H9 (cell line): ENCODE results near the gene OPTC. TPM values are rescaled to one million over a fixed set of nuclear protein-coding genes. Genes with fewer than 3 reads are reported as not detected.

Experiments used
- DNase-seq: peaks from one replicate; pipeline ENCODE4 v3.0.0-alpha.2; 2017
- H2AFZ ChIP-seq: one replicate; pipeline ENCODE4 v1.6.1; 2013; ENCODE audit warnings: mild to moderate bottlenecking, low read length, control low read depth, moderate library complexity
- H2AK5ac ChIP-seq: 2 replicates; pipeline ENCODE4 v1.6.1; 2013; ENCODE audit warnings: low read length, control low read depth, mixed read lengths; ENCODE audit not compliant: insufficient read length
- H2BK120ac ChIP-seq: one replicate; pipeline ENCODE4 v1.6.1; 2013; ENCODE audit warnings: low read depth, mild to moderate bottlenecking, low read length, control low read depth, inconsistent platforms; ENCODE audit not compliant: poor library complexity, severe bottlenecking
- H2BK12ac ChIP-seq: 2 replicates; pipeline ENCODE4 v1.6.1; 2013; ENCODE audit warnings: low read length, control low read depth, mixed read lengths, low read depth; ENCODE audit not compliant: insufficient read length
- H2BK15ac ChIP-seq: 2 replicates; pipeline ENCODE4 v1.6.1; 2013; ENCODE audit warnings: low read depth, low read length, control low read depth
- H2BK20ac ChIP-seq: one replicate; pipeline ENCODE4 v1.6.1; 2013; ENCODE audit warnings: low read depth, mild to moderate bottlenecking, low read length, control low read depth, inconsistent platforms; ENCODE audit not compliant: poor library complexity, severe bottlenecking
- H2BK5ac ChIP-seq: 2 replicates; pipeline ENCODE4 v1.6.1; 2013; ENCODE audit warnings: low read length, control low read depth, mixed read lengths; ENCODE audit not compliant: insufficient read length
- H3K14ac ChIP-seq: 2 replicates; pipeline ENCODE4 v1.6.1; 2013; ENCODE audit warnings: low read length, control low read depth; ENCODE audit not compliant: insufficient read depth
- H3K18ac ChIP-seq: 2 replicates; pipeline ENCODE4 v1.6.1; 2013; ENCODE audit warnings: low read depth, mild to moderate bottlenecking, mixed read lengths, low read length, control low read depth; ENCODE audit not compliant: insufficient read length
- H3K23ac ChIP-seq: 2 replicates; pipeline ENCODE4 v1.6.1; 2013; ENCODE audit warnings: low read length, control low read depth, mixed read lengths, low read depth; ENCODE audit not compliant: insufficient read length
- H3K23me2 ChIP-seq: 2 replicates; pipeline ENCODE4 v1.6.1; 2013; ENCODE audit warnings: low read depth, mild to moderate bottlenecking, mixed read lengths, low read length, control low read depth; ENCODE audit not compliant: insufficient read length, poor library complexity, severe bottlenecking
- H3K27ac ChIP-seq: 2 replicates; pipeline ENCODE4 v1.5.1; 2013; ENCODE audit warnings: low read length, control low read depth, mixed read lengths, low read depth; ENCODE audit not compliant: insufficient read length
- H3K27me3 ChIP-seq: 2 replicates; pipeline ENCODE4 v1.6.1; 2013; ENCODE audit warnings: low read length, control low read depth, inconsistent platforms; ENCODE audit not compliant: insufficient read depth
- H3K4ac ChIP-seq: 2 replicates; pipeline ENCODE4 v1.6.1; 2013; ENCODE audit warnings: low read depth, mild to moderate bottlenecking, control low read depth, inconsistent platforms, low read length, moderate library complexity
- H3K4me1 ChIP-seq: 2 replicates; pipeline ENCODE4 v1.6.1; 2013; ENCODE audit warnings: low read length, control low read depth, inconsistent platforms; ENCODE audit not compliant: insufficient read depth
- H3K4me2 ChIP-seq: 2 replicates; pipeline ENCODE4 v1.6.1; 2013; ENCODE audit warnings: low read length, control low read depth, mixed read lengths; ENCODE audit not compliant: insufficient read length, insufficient read depth
- H3K56ac ChIP-seq: 2 replicates; pipeline ENCODE4 v1.6.1; 2013; ENCODE audit warnings: low read depth, mild to moderate bottlenecking, mixed read lengths, low read length, control low read depth; ENCODE audit not compliant: insufficient read length
- H3K79me1 ChIP-seq: 2 replicates; pipeline ENCODE4 v1.6.1; 2013; ENCODE audit warnings: low read depth, mild to moderate bottlenecking, moderate library complexity, low read length, control low read depth, inconsistent platforms; ENCODE audit not compliant: insufficient read depth, poor library complexity, severe bottlenecking
- H3K79me2 ChIP-seq: 2 replicates; pipeline ENCODE4 v1.6.1; 2013; ENCODE audit warnings: low read length, control low read depth, inconsistent platforms; ENCODE audit not compliant: insufficient read depth
- H3K9ac ChIP-seq: 2 replicates; pipeline ENCODE4 v1.6.1; 2013; ENCODE audit warnings: low read length, control low read depth, mixed read lengths; ENCODE audit not compliant: insufficient read length; ENCODE audit errors: extremely low read depth
- H3K9me3 ChIP-seq: one replicate; pipeline ENCODE4 v1.6.1; 2013; ENCODE audit warnings: low read depth, low read length, inconsistent platforms; ENCODE audit not compliant: control insufficient read depth
- H3T11ph ChIP-seq: one replicate; pipeline ENCODE4 v1.6.1; 2013; ENCODE audit warnings: mild to moderate bottlenecking, low read length, control low read depth, inconsistent platforms
- H4K20me1 ChIP-seq: one replicate; pipeline ENCODE4 v1.6.1; 2013; ENCODE audit not compliant: control insufficient read depth, insufficient read length, insufficient read depth
- H4K5ac ChIP-seq: 2 replicates; pipeline ENCODE4 v1.6.1; 2013; ENCODE audit warnings: low read depth, mild to moderate bottlenecking, mixed read lengths, low read length, control low read depth; ENCODE audit not compliant: insufficient read length
- H4K8ac ChIP-seq: replicated peaks from 2 replicates; pipeline ENCODE4 v1.6.1; 2013; ENCODE audit warnings: low read length, control low read depth, mixed read lengths, low read depth; ENCODE audit not compliant: insufficient read length
- H4K91ac ChIP-seq: 2 replicates; pipeline ENCODE4 v1.6.1; 2013; ENCODE audit warnings: low read depth, mild to moderate bottlenecking, moderate library complexity, mixed read lengths, low read length, control low read depth; ENCODE audit not compliant: insufficient read length
- H3K27ac Mint-ChIP-seq, 3 experiments: 2 replicates in 2 of 3; 3 replicates in 1 of 3; pipeline ENCODE4 v1.8.0; 2020 to 2021; ENCODE audit warnings: mixed read lengths in 3 of 3, mild to moderate bottlenecking in 1 of 3, moderate library complexity in 1 of 3
- H3K27me3 Mint-ChIP-seq: 2 replicates; pipeline ENCODE4 v1.8.0; 2021; ENCODE audit warnings: low read depth, mild to moderate bottlenecking, moderate library complexity, mixed read lengths
- H3K36me3 Mint-ChIP-seq, 3 experiments: 2 replicates in 2 of 3; 3 replicates in 1 of 3; pipeline ENCODE4 v1.8.0; 2020 to 2021; ENCODE audit warnings: low read depth in 3 of 3, mixed read lengths in 3 of 3; ENCODE audit not compliant: insufficient read depth in 1 of 3
- H3K4me1 Mint-ChIP-seq, 2 experiments: 2 replicates each; pipeline ENCODE4 v1.8.0; 2020; ENCODE audit warnings: mixed read lengths in 2 of 2
- H3K4me3 Mint-ChIP-seq, 2 experiments: 2 replicates in 1 of 2; 3 replicates in 1 of 2; pipeline ENCODE4 v1.8.0; 2020 to 2021; ENCODE audit warnings: mild to moderate bottlenecking in 2 of 2, mixed read lengths in 2 of 2, moderate library complexity in 1 of 2
- H3K9me3 Mint-ChIP-seq, 2 experiments: 2 replicates in 1 of 2; 3 replicates in 1 of 2; pipeline ENCODE4 v1.8.0; 2020; ENCODE audit warnings: mild to moderate bottlenecking in 2 of 2, mixed read lengths in 2 of 2, moderate library complexity in 1 of 2
- CTCF ChIP-seq: fragments of 200-600 bp; sonication (generic); conservative IDR thresholded peaks from 3 replicates; pipeline ENCODE4 v1.8.0; 2021; ENCODE audit warnings: antibody characterized with exemption, mild to moderate bottlenecking
- WGBS: extraction: QIAGEN DNeasy Blood & Tissue Kit; methylation state at CpG from one replicate; pipeline ENCODE4 v1.1.7; 2013; ENCODE audit warnings: missing lambda C conversion rate, low lambda C conversion rate, mixed read lengths; ENCODE audit not compliant: insufficient read length; ENCODE audit errors: extremely low coverage; 5-methylcytosine and 5-hydroxymethylcytosine counted together
- total RNA-seq: library from RNA; stranded (reverse); gene quantifications from 2 replicates; pipeline ENCODE4 v1.2.1, GENCODE V29; 2021

Gene OPTC
- total RNA-seq, 1 experiment from 2014 or later: 1.1 TPM

- Histone ChIP-seq H2BK12ac (no peak overlapping the region), H2AK5ac (no peak overlapping the region), H3K14ac (no peak overlapping the region), H3K27me3 (no peaks in the 10 kb centered on the region), H3K4ac (no peak overlapping the region), H3T11ph (no peak overlapping the region), H3K79me1 (no peaks in the 10 kb centered on the region), H2AFZ (no peak overlapping the region), H4K8ac (no peak overlapping the region), H3K27ac (no peak overlapping the region), H3K23ac (no peak overlapping the region), H4K5ac (no peak overlapping the region), H4K91ac (no peak overlapping the region), H3K18ac (no peak overlapping the region), H2BK5ac (no peak overlapping the region), H2BK20ac (no peak overlapping the region), H3K56ac (no peak overlapping the region), H3K9ac (no peak overlapping the region), H2BK15ac (no peak overlapping the region), H2BK120ac (no peak overlapping the region), H3K79me2 (no peaks in the 10 kb centered on the region), H3K9me3 (no peaks in the 10 kb centered on the region), H3K23me2 (no peaks in the 10 kb centered on the region), H4K20me1 (no peaks in the 10 kb centered on the region), H3K4me2 (no peak overlapping the region), H3K4me1 (peaks cover 3% of the 10 kb centered on the region; the same call in 1 of the 2 replicates)
- no peak overlapping the region for H3K27ac Mint-ChIP-seq
- H3K4me1 Mint-ChIP-seq: peaks cover 14 to 19% of the 10 kb centered on the region in 2 experiments
- DNase-seq: peak; percentile 59
- no peak for TF ChIP-seq CTCF
- no CpG with 5 or more reads among the region's 6 CpGs for WGBS
- peaks cover 15% of the 10 kb centered on the region for H3K27me3 Mint-ChIP-seq
- H3K4me3 Mint-ChIP-seq: no peak overlapping the region
- H3K9me3 Mint-ChIP-seq: no peaks in the 10 kb centered on the region
- H3K36me3 Mint-ChIP-seq: no peaks in the 10 kb centered on the region
Observed at GRCh38 chr1:203480525-203481084, 13.3 kb upstream of the OPTC start.
